ENCODE data around the gene ELP5.

ELP5 gene

GRCh38 chr17:7290166-7290565 lies 38.2 kb downstream of the ELP5 start:
- DNase-seq: no peak

- no peak for DNase-seq
Measured at GRCh38 chr17:7290685-7291084, 38.7 kb downstream of the ELP5 start.

GRCh38 chr17:7292194-7292593 lies 40.2 kb downstream of the ELP5 start:
- no peak for DNase-seq

- DNase-seq: no peak
Measured at GRCh38 chr17:7292729-7293128, 40.7 kb downstream of the ELP5 start.

GRCh38 chr17:7293159-7293558 lies 41.1 kb downstream of the ELP5 start:
- peak; percentile 85 for DNase-seq

GRCh38 chr17:7293816-7294613 lies 42.0 kb downstream of the ELP5 start:
- no peak for DNase-seq

- DNase-seq: no peak
Measured at GRCh38 chr17:7294614-7295153, 42.7 kb downstream of the ELP5 start, which contains the start of gene YBX2. YBX2 (minus strand) TSS chr17:7294639; CDS start chr17:7294500, 139 bp downstream.

- no peak for DNase-seq
Measured at GRCh38 chr17:7295230-7296180, 43.5 kb downstream of the ELP5 start.

GRCh38 chr17:7296189-7296861 lies 44.3 kb downstream of the ELP5 start:
- peak; percentile 24 for DNase-seq

GRCh38 chr17:7304179-7304578 lies 52.2 kb downstream of the ELP5 start:
- DNase-seq: no peak

- peak; percentile 100 for DNase-seq
Measured at GRCh38 chr17:7306911-7307685, 55.1 kb downstream of the ELP5 start, which contains the start of gene EIF5A. EIF5A (plus strand) TSS chr17:7307628; CDS start chr17:7309636, 2,008 bp downstream.

GRCh38 chr17:7307686-7308624 lies 55.9 kb downstream of the ELP5 start:
- DNase-seq: peak; percentile 13

- peak; percentile 75 for DNase-seq
Measured at GRCh38 chr17:7308625-7309433, 56.8 kb downstream of the ELP5 start.
